Activated CD8-positive, alpha-beta T cell treated with anti-CD3 and anti-CD28 coated beads, Interleukin-2, amount 10 ng/mL, durations not matched to agents 7 days and 5 days (primary cell): Measurements from ENCODE around the gene PAPOLG. TPM values are rescaled to one million over a fixed set of nuclear protein-coding genes. Genes with fewer than 3 reads are reported as not detected.
A peak's percentile ranks its signal among the peaks of the same experiment; 100 is the strongest.

Source experiments
- ATAC-seq: fragments of 150-1000 bp; cut with Tn5 transposase; one replicate; pipeline ENCODE4 v1.10.0; 2021; ENCODE audit warnings: moderate library complexity
- CTCF ChIA-PET: fragments of 350-600 bp; sonication (Branson Sonifier 250); formaldehyde crosslinking; loops from one replicate; lab custom pipeline; 2021; ENCODE audit warnings: antibody characterized with exemption; lab: Charles Lee
- POLR2A ChIA-PET: fragments of 350-600 bp; sonication (Branson Sonifier 250); formaldehyde crosslinking; loops from one replicate; lab custom pipeline; 2021; ENCODE audit warnings: antibody characterized with exemption; lab: Charles Lee
- DNase-seq: peaks from one replicate; pipeline ENCODE4 v3.0.0-alpha.2; 2020
- H3K27ac Mint-ChIP-seq: one replicate; pipeline ENCODE4 v1.8.0; 2021; ENCODE audit warnings: mild to moderate bottlenecking, mixed read lengths
- H3K27me3 Mint-ChIP-seq: one replicate; pipeline ENCODE4 v1.8.0; 2021; ENCODE audit warnings: low read depth, mixed read lengths
- H3K36me3 Mint-ChIP-seq: one replicate; pipeline ENCODE4 v1.8.0; 2021; ENCODE audit warnings: low read depth, mixed read lengths
- H3K4me1 Mint-ChIP-seq: one replicate; pipeline ENCODE4 v1.8.0; 2021; ENCODE audit warnings: low read depth, mixed read lengths
- H3K4me3 Mint-ChIP-seq: one replicate; pipeline ENCODE4 v1.8.0; 2021; ENCODE audit warnings: mild to moderate bottlenecking, mixed read lengths
- H3K9me3 Mint-ChIP-seq: one replicate; pipeline ENCODE4 v1.8.0; 2022; ENCODE audit warnings: mixed read lengths; ENCODE audit not compliant: insufficient read depth
- total RNA-seq, 2 experiments: library from RNA; stranded (reverse); gene quantifications; one replicate each; pipeline ENCODE4 v1.2.3, GENCODE V29; 2021

The PAPOLG gene
- 10 to 100 TPM; 17.3 to 19.5 TPM for total RNA-seq

- POLR2A ChIA-PET: interaction anchor here (0.8 to 1.6 kb wide), 8 partner anchors 9 to 422 kb away, joined by 3 to 11 read pairs (median 4); no protein-coding TSS in a partner anchor
- Mint-ChIP-seq H3K4me3 (peak within 1 kb of the TSS; percentile 100), H3K36me3 (peaks cover 23% of the 10 kb centered on the region), H3K27me3 (no peaks in the 10 kb centered on the region), H3K9me3 (no peaks in the 10 kb centered on the region), H3K4me1 (peaks cover 23% of the 10 kb centered on the region), H3K27ac (peak within 1 kb of the TSS; percentile 100)
- ATAC-seq (peak; percentile 99), DNase-seq (peak; percentile 98)
- CTCF ChIA-PET: interaction anchor here (0.6 to 2.7 kb wide), 14 partner anchors 10 to 261 kb away, joined by 3 to 15 read pairs (median 4); partner anchors contain the start of gene PEX13
Observed at GRCh38 chr2:60756097-60757087, at the start of gene PAPOLG. PAPOLG (plus strand) TSS chr2:60756268; CDS start chr2:60756479, 211 bp downstream.

- Mint-ChIP-seq H3K27ac (no peak overlapping the region), H3K4me3 (no peak overlapping the region), H3K36me3 (no peaks in the 10 kb centered on the region), H3K4me1 (peaks cover 3% of the 10 kb centered on the region), H3K9me3 (no peaks in the 10 kb centered on the region), H3K27me3 (peaks cover 9% of the 10 kb centered on the region)
- no peak for ATAC-seq
- POLR2A ChIA-PET: no interaction called here
- peak; percentile 23 for DNase-seq
- CTCF ChIA-PET: interaction anchor here (0.7 to 7.4 kb wide), 32 partner anchors 11 to 324 kb away, joined by 3 to 74 read pairs (median 5); partner anchors contain the start of genes PAPOLG and REL
Observed at GRCh38 chr2:60707750-60708371, 48.2 kb upstream of the PAPOLG start.

GRCh38 chr2:60708630-60709320 is 47.3 kb upstream of the PAPOLG start:
- ChIA-PET POLR2A (no interaction called here), CTCF (interaction anchor here (1.3 to 7.4 kb wide), 14 partner anchors 12 to 297 kb away, joined by 3 to 74 read pairs (median 5); no protein-coding TSS in a partner anchor)
- Mint-ChIP-seq H3K27ac (no peak overlapping the region), H3K4me1 (peaks cover 3% of the 10 kb centered on the region), H3K27me3 (peaks cover 9% of the 10 kb centered on the region), H3K9me3 (no peaks in the 10 kb centered on the region), H3K36me3 (no peaks in the 10 kb centered on the region), H3K4me3 (no peak overlapping the region)
- DNase-seq (no peak), ATAC-seq (no peak)

- peaks cover 3% of the 10 kb centered on the region for H3K4me1 Mint-ChIP-seq
- H3K36me3 Mint-ChIP-seq: no peaks in the 10 kb centered on the region
- H3K27ac Mint-ChIP-seq: no peak overlapping the region
- no peak for DNase-seq
- ChIA-PET POLR2A (no interaction called here), CTCF (interaction anchor here (1.0 to 7.4 kb wide), 2 partner anchors 288 to 353 kb away, joined by 3 to 74 read pairs; no protein-coding TSS in a partner anchor)
- no peak overlapping the region for H3K4me3 Mint-ChIP-seq
- H3K27me3 Mint-ChIP-seq: peaks cover 8% of the 10 kb centered on the region
- ATAC-seq: no peak
- H3K9me3 Mint-ChIP-seq: no peaks in the 10 kb centered on the region
Observed at GRCh38 chr2:60710707-60711106, 45.4 kb upstream of the PAPOLG start.

- Mint-ChIP-seq H3K9me3 (no peaks in the 10 kb centered on the region), H3K4me1 (peaks cover 2% of the 10 kb centered on the region), H3K27ac (no peak overlapping the region), H3K27me3 (no peaks in the 10 kb centered on the region), H3K36me3 (no peaks in the 10 kb centered on the region), H3K4me3 (no peak overlapping the region)
- POLR2A ChIA-PET: no interaction called here
- ATAC-seq (no peak), DNase-seq (no peak)
- CTCF ChIA-PET: no interaction called here
Observed at GRCh38 chr2:60715561-60715960, 40.5 kb upstream of the PAPOLG start.

- Mint-ChIP-seq H3K4me3 (no peak overlapping the region), H3K9me3 (no peaks in the 10 kb centered on the region), H3K27ac (no peak overlapping the region), H3K4me1 (peaks cover 2% of the 10 kb centered on the region), H3K27me3 (no peaks in the 10 kb centered on the region), H3K36me3 (no peaks in the 10 kb centered on the region)
- DNase-seq: no peak
- ChIA-PET POLR2A (no interaction called here), CTCF (interaction anchor here (1.4 kb wide), 1 partner anchor 10 kb away, joined by 6 read pairs; no protein-coding TSS in a partner anchor)
- no peak for ATAC-seq
Observed at GRCh38 chr2:60717691-60718090, 38.4 kb upstream of the PAPOLG start.

GRCh38 chr2:60719331-60719730 is 36.7 kb upstream of the PAPOLG start:
- Mint-ChIP-seq H3K4me3 (no peak overlapping the region), H3K27me3 (no peaks in the 10 kb centered on the region), H3K27ac (no peak overlapping the region), H3K36me3 (no peaks in the 10 kb centered on the region), H3K9me3 (no peaks in the 10 kb centered on the region), H3K4me1 (peaks cover 2% of the 10 kb centered on the region)
- CTCF ChIA-PET: interaction anchor here (1.4 kb wide), 1 partner anchor 12 kb away, joined by 6 read pairs; no protein-coding TSS in a partner anchor
- DNase-seq: no peak
- ATAC-seq: no peak
- POLR2A ChIA-PET: no interaction called here

- POLR2A ChIA-PET: no interaction called here
- CTCF ChIA-PET: interaction anchor here (0.6 to 1.5 kb wide), 3 partner anchors 51 to 1052 kb away, joined by 3 to 5 read pairs (median 3); no protein-coding TSS in a partner anchor
- no peak for ATAC-seq
- no peak overlapping the region for H3K4me3 Mint-ChIP-seq
- H3K27me3 Mint-ChIP-seq: peaks cover 5% of the 10 kb centered on the region
- H3K36me3 Mint-ChIP-seq: no peaks in the 10 kb centered on the region
- no peaks in the 10 kb centered on the region for H3K4me1 Mint-ChIP-seq
- no peak for DNase-seq
- H3K9me3 Mint-ChIP-seq: no peaks in the 10 kb centered on the region
- no peak overlapping the region for H3K27ac Mint-ChIP-seq
Observed at GRCh38 chr2:60725466-60725865, 30.6 kb upstream of the PAPOLG start.

GRCh38 chr2:60728855-60729254 is 27.2 kb upstream of the PAPOLG start:
- DNase-seq: no peak
- Mint-ChIP-seq H3K36me3 (no peaks in the 10 kb centered on the region), H3K27ac (no peak overlapping the region), H3K4me1 (no peaks in the 10 kb centered on the region), H3K9me3 (no peaks in the 10 kb centered on the region), H3K27me3 (peaks cover 5% of the 10 kb centered on the region), H3K4me3 (no peak overlapping the region)
- ATAC-seq: no peak
- ChIA-PET POLR2A (no interaction called here), CTCF (interaction anchor here (2.7 kb wide), 1 partner anchor 21 kb away, joined by 8 read pairs; no protein-coding TSS in a partner anchor)

- peaks cover 24% of the 10 kb centered on the region for H3K27me3 Mint-ChIP-seq
- H3K4me1 Mint-ChIP-seq: peaks cover 13% of the 10 kb centered on the region
- DNase-seq (peak; percentile 72), ATAC-seq (peak; percentile 85)
- peak overlapping the region; percentile 80 for H3K4me3 Mint-ChIP-seq
- no peaks in the 10 kb centered on the region for H3K36me3 Mint-ChIP-seq
- H3K27ac Mint-ChIP-seq: peak overlapping the region; percentile 11
- POLR2A ChIA-PET: no interaction called here
- CTCF ChIA-PET: interaction anchor here (1.4 kb wide), 2 partner anchors 8 to 28 kb away, joined by 4 to 14 read pairs; no protein-coding TSS in a partner anchor
- H3K9me3 Mint-ChIP-seq: no peaks in the 10 kb centered on the region
Observed at GRCh38 chr2:60735496-60736250, 20.4 kb upstream of the PAPOLG start.
